Uterus (tissue), 2 donors: Measurements from ENCODE around the gene TLX3.

Experiments
- CTCF ChIP-seq, 4 experiments: fragments of 200-600 bp in 2 of 4; fragments of 450-650 bp in 2 of 4; sonication (generic) in 2 of 4; IDR thresholded peaks; one replicate each; pipeline ENCODE4 v1.5.1; 2016 to 2019; ENCODE audit warnings: antibody characterized with exemption in 4 of 4, mild to moderate bottlenecking in 2 of 4, moderate library complexity in 1 of 4
- POLR2A ChIP-seq, 2 donors: fragments of 450-650 bp; IDR thresholded peaks; one replicate each; pipeline ENCODE4 v1.6.1; 2016; ENCODE audit warnings: antibody characterized with exemption in 2 of 2, mild to moderate bottlenecking in 1 of 2, moderate library complexity in 1 of 2

- TF ChIP-seq POLR2A (IDR thresholded peaks at IDR 0.05): no peak
- no peak for TF ChIP-seq CTCF (IDR thresholded peaks at IDR 0.05)
These were observed 4.6 kb downstream of the TLX3 start for GRCh38 chr5:171313481-171314206.
